NCI-H2171 (cell line): ENCODE measurements around the gene DMD.
"Not testable (repeated sequence)": the region's sequence is repeated elsewhere in the genome, so short reads cannot be mapped to it uniquely, and the experiment has no call there.

Source experiments
- DNase-seq: peaks from one replicate; lab custom pipeline; 2025; lab: John Stamatoyannopoulos, UW

DMD gene

DNA sequence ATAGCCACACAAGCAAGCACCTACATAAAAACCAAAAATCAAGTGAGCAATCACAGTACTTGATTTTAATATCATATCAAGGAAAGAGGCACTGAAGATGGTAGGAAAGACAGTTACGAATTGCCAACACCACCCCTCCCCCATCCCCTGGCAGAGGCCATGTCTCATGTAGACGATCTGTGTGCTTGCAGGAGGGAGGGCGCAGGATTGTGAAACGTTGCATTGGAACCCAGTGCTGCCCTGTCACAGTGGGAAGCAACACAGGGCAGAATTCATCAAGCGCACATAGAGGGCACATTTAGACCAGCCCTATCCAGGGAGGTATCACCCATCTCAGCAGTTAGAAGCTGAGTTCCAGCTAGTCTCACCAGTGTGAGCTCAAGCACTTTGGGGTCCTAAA is 359.8 kb downstream of the DMD start:
- no peak for DNase-seq

DNA sequence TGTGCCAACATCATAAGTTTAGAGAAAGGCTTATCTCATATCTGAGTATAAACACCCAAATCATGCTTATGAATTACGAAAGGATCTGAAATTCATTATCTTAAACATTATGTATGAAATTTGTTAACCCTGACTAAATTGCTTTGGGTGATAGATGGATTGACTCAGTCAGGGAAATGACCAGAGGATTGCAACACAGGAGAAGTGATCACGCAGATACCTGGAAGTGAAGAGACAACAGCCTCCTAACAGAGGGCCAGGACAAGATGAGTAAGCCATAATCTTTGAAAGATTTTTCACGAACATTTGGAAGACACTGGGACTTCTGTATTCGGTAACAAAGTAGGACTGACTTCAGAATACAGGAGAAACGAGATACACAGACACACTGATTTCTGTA is 363.4 kb downstream of the DMD start:
- no peak for DNase-seq

DNA sequence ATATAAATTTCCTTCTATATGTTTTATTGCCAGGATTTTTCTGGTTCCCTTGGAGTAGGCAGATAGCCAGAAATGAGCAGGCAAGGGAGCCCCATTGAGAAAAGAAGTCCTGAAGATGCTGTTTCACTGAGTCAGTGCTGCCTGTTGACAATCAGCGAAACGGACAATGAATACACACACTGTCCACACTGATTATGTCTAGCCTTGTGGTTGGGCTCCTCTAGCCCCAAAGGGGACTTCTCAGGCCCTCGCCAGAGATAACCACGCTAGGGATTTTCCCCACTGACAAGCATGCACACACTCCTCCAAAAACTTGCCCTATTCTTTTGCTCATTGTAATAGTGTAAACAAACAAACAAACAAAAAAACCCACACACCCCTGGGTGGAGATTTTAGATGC is 369.3 kb downstream of the DMD start:
- DNase-seq: no peak

DNA sequence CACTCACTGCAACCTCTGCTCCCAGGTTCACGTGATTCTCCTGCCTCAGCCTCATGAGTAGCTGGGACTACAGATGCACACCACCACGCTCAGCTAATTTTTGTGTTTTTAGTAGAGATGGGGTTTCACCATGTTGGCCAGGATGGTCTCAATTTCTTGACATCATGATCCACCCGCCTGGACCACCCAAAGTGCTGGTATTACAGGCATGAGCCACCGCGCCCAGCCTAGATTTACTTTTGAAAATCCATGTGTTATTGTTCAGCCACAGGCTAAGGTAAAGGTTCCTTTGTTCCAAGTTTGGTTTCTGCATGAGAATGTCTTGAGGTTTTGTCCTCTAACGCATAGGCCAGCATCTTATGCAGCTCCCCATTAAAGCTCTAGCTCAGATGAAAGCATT is 371.6 kb downstream of the DMD start:
- no peak for DNase-seq

DNA sequence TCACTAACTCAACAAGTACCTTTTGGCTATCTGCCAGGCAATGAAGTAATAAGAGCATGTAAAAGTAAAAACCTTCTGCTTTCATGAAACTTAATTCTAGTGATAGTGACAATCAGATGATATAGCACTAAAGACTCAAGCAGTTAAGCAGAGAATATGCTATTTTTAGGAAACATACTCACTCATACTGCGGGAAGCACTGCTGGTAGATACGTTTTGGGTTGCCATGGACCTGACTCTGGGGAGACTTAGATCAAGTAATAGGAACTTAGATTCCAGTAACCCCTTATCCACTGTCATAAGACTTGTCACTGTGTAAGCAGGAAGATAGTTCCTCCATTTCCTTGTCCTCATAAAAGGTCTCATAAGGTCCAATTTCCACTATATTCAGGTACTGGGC is 386.3 kb downstream of the DMD start:
- DNase-seq: no peak

DNA sequence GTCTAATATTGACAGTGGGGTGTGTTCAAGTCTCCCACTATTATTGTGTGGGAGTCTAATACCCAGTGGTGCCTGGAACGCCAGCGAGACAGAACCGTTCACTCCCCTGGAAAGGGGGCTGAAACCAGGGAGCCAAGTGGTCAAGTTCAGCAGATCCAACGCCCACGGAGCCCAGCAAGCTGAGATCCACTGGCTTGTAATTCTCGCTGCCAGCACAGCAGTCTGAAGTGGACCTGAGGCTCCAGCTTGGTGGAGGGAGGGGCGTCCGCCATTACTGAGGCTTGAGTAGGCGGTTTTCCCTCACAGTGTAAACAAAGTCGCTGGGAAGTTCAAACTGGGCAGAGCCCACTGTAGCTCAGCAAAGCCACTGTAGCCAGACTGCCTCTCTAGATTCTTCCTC is 407.3 kb downstream of the DMD start:
- DNase-seq: no peak

DNA sequence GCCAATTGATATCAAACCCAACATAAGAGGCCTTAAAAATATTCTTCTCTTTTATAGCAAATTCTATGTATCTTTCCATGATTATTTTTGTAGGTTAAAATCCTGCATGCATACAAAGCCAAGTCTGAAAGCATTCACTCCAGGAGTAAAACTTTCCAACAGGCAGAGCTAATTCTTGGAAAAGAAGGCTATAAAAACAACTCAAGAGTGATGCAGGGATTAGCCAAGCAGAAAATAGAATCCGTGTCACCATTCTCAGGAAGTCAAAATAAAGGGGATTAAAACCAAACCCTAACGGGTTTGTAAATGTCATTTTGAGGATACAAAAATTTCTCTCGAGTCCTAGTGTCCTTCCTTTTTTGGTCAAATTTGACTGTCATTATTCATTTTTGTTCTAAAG is 412.4 kb downstream of the DMD start:
- DNase-seq: no peak

DNA sequence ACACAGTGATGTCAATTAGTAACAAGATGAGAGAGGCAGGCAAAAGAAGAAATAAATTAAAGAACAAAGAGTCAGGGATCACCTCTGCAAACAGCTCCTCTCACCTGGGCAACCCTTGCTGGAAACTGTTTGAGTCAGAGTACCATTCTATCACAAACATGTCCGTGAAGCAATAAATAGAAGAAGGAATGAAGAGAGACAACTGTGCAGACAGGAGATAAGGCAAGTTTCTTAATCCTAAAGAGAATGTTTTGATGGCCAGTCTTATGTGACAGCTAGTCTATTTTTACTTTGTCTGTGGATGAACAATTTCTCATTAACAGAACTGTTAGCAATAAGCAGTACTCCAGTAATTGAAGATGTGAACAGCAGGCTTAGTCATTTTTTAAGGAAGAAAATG is 422.4 kb downstream of the DMD start:
- DNase-seq: no peak

DNA sequence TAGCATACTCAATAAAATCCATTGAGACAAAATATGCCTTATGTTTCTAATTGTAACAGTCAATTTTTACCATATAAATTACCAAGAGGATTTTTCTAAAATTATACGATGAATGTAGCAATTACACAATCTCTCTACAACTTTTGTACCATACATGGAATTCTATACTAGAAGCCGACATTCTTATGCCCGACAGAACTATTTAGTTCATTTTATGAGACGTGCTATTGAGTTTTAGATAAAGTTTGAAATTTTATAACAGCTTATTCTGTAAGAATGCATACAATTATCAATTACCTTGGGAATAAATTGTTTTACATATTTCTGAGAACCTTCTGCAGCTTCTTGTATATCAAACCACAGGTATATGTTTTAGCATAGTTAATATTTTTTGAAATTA is 431.2 kb downstream of the DMD start:
- DNase-seq: no peak

DNA sequence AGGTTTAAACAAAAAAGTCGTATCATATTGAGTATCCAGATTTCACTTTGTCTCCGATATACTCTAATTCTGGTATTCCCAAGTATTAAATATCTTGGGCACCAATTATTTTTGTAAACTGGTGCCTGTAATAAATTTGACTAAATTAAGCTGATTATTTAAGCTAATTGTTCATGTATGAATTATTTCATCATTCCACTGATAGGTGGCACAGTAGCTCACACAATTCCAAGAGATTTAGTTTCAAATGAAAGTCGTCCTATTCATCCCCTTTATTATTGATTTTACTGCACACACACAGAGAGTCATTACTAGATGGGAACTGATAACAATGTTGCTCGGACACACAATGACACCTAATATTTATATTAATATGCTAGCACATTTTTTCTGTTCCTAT is 432.4 kb downstream of the DMD start:
- DNase-seq: no peak

DNA sequence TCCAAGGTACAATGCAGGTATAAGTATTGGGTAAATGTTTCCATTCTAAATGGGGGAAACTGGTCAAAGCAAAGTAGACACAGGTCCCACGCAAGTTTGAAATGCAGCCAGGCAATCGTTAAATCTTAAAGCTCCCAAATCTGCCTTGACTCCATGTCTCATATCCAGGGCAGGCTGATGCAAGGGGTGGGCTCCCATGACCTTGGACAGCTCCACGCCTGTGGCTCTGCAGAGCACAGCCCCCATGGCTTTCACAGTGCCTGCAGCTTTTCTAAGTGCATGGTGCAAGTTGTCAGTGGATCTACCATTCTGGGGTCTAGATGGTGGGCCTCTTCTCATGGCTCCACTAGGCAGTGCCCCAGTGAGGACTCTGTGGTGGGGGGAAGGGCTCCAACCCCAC is 436.4 kb downstream of the DMD start:
- no peak for DNase-seq

DNA sequence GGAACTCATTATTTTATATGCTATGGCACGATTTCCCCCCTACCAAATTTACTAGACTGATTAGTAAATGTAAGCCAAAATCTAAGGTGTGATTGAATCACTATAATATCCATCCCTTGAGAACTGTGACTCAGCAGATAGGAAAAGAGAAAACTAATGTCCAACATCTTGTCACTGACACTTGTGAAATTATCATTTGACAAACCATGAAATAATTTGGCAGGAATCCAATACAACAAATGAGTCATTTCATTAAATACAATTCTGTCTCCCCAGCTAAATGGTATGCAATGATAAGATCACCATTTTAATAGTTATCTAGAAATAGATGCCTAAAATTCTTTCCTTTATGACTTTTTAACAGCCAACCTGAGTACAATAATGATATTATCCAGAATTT is 462.3 kb downstream of the DMD start:
- DNase-seq: no peak

DNA sequence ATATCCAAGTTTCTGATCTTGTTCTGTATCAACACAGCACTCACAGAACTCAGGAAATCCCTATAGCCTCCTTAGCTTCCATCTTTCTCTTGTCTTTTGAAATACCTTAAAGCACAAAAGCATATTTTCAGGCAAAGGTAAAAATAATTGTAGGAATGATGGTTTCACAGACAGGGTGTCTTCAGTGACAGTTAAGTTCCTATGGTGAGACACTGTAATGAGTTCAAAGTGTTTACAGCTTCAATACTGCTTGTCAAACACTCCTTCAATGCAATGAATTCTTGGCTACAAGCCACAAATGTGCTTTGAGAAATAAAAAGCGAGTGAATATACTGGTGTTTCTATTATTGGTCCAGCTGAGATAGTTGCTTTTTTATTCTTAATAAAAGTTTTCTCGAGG is 466.0 kb downstream of the DMD start:
- DNase-seq: no peak

DNA sequence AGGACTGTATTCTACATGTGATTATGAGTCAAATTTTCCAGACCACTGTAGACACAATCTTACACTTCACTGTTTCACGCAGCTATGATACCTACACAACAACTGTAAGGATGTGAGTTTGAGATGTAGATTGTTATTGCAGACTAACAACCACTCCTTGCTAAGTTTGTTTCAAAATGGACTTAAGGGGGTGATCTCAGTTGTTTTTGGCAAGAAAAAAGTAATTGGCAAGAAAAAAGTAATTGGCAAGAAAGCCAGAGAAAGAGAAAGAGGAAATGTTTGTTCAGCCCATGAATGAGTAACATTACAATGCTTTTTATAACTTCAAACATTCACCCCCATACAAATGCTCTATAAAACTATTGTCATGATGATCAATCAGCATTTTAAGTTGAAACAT is 466.4 kb downstream of the DMD start:
- DNase-seq: no peak

DNA sequence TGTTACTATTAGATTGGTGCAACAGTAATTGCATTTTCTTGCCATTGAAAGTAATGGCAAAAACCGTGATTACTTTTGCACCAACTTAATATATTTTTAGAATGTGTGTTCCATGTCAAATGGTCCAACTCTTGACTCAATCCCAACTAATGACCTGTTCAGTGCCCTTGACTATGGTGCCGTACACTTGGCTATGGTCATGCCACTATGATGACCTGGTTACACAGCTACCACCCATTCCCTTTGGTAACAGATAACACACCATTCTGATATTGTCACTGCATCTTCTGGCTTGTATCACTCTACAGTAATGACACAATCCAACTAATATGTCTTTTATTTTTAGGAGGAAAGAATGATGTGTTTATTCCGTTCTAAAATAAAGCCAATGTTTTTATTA is 469.4 kb downstream of the DMD start:
- DNase-seq: no peak

DNA sequence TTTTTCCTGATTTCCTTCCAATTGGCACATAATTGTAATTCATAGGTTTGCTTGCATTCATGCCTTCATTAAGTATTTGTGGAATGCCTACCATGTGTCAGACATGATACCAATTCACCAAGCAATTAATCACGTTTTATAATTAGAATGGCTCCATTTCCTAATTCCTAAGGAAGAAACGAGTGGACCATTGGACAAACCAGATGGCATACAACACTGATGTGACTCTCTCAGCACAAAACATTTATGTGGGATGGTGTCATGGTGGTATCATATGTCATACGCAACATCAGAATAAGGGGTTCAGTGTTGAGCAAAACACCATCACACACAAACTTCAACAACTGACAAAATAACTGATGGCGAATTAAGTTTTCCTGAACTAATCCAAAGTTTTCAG is 502.8 kb downstream of the DMD start:
- no peak for DNase-seq

DNA sequence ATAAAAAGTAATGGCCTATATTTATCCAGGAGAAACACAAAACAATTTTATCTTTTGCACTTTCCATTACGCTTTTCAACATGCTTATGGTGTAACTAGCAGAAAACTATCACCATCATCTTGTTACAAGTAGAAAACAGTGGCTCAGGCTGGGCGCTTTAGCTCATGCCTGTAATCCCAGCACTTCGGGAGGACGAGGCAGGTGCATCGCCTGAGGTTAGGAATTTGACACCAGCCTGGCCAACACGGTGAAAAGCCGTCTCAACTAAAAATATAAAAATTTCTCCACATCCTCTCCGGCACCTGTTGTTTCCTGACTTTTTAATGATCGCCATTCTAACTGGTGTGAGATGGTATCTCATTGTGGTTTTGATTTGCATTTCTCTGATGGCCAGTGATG is 506.0 kb downstream of the DMD start:
- not testable (repeated sequence) for DNase-seq

DNA sequence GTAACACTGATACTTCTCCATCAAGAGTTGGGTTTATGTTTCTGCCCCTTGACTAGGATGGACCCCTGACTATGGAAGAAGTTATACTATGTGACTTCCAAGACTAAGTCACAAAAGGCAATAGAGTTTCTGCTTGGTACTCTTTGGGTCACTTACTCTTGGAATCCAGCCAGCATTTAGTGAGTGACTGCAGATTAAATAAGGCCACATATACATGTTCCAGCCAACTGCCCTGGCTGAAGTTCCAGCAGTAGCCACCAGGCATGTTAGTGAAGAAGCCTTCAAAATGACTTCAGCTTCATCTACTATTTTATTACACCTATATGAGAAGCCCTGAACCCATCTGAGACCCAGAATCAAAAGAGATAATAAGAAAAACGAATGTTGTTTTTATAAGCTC is 524.0 kb downstream of the DMD start:
- DNase-seq: no peak

DNA sequence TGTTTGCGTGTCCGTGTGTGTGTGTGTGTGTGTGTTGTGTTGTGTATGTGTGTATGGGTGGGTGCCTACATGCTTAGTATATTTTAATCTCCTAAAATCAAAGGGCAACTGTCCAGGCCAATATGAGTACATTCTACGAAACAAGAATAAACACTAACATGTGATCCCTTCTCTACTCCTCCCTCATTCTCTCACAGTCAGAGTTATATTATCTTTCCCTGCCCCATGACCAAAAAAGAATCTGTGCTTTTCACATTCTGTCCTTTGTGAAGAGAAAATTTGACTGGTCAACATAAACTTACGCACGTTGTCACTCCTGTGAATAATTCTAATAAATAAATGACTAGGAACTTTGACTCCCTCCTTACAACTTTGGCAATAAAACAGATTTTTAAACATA is 532.9 kb downstream of the DMD start:
- no peak for DNase-seq

DNA sequence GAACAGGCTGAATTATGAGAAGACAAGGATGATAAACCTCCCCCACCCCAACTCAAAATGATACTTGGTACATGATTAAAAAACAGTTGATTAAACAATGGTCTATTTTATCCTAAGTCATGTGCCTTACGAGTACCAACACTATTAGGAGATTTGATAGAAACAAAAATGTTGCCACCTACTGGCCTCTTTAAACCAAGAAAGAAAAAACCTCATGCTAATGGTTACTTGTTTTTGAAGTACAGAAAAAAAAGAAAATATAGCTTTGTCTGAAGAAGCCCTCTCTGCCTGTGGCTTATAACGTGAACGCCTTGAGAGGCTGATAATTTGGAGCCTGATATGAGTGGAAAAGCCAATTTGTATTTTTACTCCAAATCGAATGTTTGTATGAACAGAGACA is 538.2 kb downstream of the DMD start:
- DNase-seq: no peak

DNA sequence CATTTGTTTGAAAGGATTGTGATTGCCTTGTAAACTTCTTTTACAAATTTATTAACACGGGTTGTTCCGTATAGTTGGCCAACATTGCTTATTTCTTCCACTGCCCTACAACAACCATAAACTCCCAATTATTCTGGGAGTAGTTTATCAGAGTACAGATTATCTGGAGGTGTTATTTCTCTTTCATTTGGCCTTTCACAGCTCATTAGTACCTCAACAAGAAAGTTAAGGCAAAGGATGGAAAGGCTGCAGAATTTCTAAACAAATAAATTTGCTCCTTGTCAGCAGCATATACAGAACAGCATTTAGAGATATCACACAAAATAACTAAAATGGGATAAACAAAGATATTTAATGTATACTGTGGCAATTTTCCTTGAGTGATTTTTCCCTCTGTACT is 548.8 kb downstream of the DMD start:
- DNase-seq: no peak

DNA sequence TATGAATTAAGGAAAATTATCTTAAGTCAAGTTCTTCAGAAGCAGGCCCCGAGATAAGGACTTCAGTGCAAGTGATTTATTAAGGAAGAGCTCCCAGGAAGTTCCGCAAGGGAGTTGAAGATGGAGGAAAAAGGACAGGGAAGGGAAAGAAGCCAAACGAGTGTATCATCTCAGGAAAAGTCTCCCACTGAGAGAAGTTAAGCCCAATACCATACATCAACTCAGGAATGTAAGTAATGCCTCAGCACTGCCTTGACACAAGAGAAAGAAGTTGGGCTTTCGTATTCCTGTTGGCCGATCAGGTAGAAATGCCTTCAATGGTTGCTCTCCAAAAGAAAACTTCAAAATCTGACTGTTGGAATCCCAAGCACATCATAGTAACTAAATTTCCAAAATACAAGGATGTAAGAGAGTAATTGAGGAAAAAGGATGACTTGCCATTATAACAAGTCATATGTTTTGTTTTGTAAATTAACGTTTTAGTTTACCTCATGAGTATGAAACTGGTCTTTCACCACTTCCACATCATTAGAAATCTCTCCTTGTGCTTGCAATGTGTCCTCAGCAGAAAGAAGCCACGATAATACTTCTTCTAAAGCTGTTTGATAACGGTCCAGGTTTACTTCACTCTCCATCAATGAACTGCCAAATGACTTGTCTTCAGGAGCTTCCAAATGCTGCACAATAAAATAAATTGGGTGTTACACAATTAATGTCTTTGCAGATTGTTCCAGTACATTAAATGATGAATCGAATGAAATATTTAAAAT is 566.7 kb downstream of the DMD start:
- DNase-seq: no peak

DNA sequence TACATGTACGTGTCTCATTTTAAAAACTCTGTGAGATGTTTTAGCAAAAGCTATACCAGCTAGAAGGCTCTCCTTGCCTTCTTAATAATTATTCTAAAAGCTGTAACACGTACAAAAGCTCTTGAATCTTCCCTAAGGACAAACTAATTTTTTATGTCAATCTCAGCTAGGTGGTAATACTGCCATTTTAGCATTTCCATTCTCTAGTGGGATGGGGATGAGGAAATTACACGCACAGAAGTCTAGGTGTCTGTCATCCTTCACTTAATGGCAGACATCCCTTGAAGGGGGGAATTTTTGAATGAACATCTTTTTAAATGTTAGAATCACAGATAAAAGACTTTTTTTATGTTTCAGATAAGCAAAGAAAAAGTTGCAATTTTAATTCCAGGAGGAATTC is 569.1 kb downstream of the DMD start:
- no peak for DNase-seq

DNA sequence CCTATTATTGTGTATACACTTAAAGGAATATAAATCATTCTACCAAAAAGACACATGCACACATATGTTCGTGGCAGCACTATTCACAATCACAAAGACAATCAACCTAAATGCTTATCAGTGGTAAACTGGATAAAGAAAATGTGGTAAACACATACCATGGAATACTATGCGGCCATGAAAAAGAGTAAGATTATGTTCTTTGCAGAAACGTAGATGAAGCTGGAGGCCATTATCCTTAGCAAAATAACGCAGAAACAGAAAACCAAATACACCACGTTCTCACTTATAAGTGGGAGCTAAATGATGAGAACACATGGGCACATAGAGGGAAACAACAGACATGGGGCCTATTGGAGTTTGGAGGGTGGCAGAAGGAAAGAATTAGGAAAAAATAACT is 593.2 kb downstream of the DMD start:
- no peak for DNase-seq

DNA sequence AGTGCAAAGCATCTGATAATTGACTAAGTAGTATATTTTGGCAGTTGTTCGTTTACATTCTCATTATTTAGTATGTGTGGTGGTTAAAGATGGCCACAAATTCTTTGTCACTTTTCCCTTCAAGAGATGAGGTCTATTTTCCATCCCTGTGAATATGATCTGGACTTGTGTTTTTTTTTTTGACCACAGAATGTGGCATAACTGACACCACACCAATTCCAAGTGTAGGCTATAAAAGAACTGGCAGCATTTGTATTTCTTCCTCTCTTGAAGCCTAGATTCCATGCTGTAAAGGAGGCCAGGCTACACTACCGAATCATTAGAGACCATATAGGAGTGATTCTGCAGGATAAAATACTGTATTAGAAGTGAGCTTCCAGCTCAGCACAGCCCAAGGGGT is 596.6 kb downstream of the DMD start:
- no peak for DNase-seq
